Karpas-422 (cell line): ENCODE results near the gene KCNJ4. TPM values are rescaled to one million over a fixed set of nuclear protein-coding genes. Genes with fewer than 3 reads are reported as not detected.

Experiments
- DNase-seq: peaks from one replicate; pipeline ENCODE4 v3.0.0-alpha.2; 2015
- H2AFZ ChIP-seq: fragments of 200-600 bp; sonication (generic); 2 replicates; pipeline ENCODE4 v1.6.1; 2014; ENCODE audit warnings: antibody characterized with exemption, low read length, mixed read lengths
- H3K27ac ChIP-seq: fragments of 200-600 bp; sonication (generic); 2 replicates; pipeline ENCODE4 v1.5.1; 2014; ENCODE audit warnings: mild to moderate bottlenecking, low read length, moderate library complexity
- H3K27me3 ChIP-seq: fragments of 200-600 bp; sonication (generic); 2 replicates; pipeline ENCODE4 v1.6.1; 2014; ENCODE audit warnings: low read length, mixed read lengths
- H3K36me3 ChIP-seq: fragments of 200-600 bp; sonication (generic); 2 replicates; pipeline ENCODE4 v1.6.1; 2014; ENCODE audit warnings: low read length, mixed read lengths; ENCODE audit not compliant: insufficient read depth
- H3K4me1 ChIP-seq: fragments of 200-600 bp; sonication (generic); 2 replicates; pipeline ENCODE4 v1.6.1; 2014; ENCODE audit warnings: mild to moderate bottlenecking, low read length, mixed read lengths
- H3K4me2 ChIP-seq: fragments of 200-600 bp; sonication (generic); 2 replicates; pipeline ENCODE4 v1.6.1; 2014; ENCODE audit warnings: low read length, low read depth, mild to moderate bottlenecking; ENCODE audit not compliant: poor library complexity, severe bottlenecking
- H3K4me3 ChIP-seq: fragments of 200-600 bp; sonication (generic); 2 replicates; pipeline ENCODE4 v1.5.1; 2014; ENCODE audit warnings: mild to moderate bottlenecking, antibody characterized with exemption, low read length, mixed read lengths
- H3K79me2 ChIP-seq: fragments of 200-600 bp; sonication (generic); 2 replicates; pipeline ENCODE4 v1.6.1; 2014; ENCODE audit warnings: mild to moderate bottlenecking, low read length, mixed read lengths
- H3K9ac ChIP-seq: fragments of 200-600 bp; sonication (generic); 2 replicates; pipeline ENCODE4 v1.6.0; 2014; ENCODE audit warnings: low read length
- H3K9me2 ChIP-seq: fragments of 200-600 bp; sonication (generic), shearing (Covaris generic); replicated peaks from 2 replicates; pipeline ENCODE4 v1.6.0; 2014; ENCODE audit warnings: mild to moderate bottlenecking, low read length, moderate library complexity; ENCODE audit not compliant: insufficient read depth
- H3K9me3 ChIP-seq: fragments of 300-700, 200-600 bp; sonication (generic); 2 replicates; pipeline ENCODE4 v1.6.1; 2014; ENCODE audit warnings: low read length, mixed read lengths
- H4K20me1 ChIP-seq: fragments of 200-600 bp; sonication (generic); 2 replicates; pipeline ENCODE4 v1.6.1; 2014; ENCODE audit warnings: mild to moderate bottlenecking, antibody characterized with exemption, low read length, low read depth; ENCODE audit not compliant: insufficient read depth
- total RNA-seq: library from RNA; depleted of rRNA; stranded (reverse); fragments of >200 nt; shearing (Covaris generic); gene quantifications from 2 replicates; pipeline ENCODE4 v1.2.3, GENCODE V29; 2014; ENCODE audit warnings: low replicate concordance

Gene KCNJ4
- total RNA-seq, 1 experiment from 2014 or later, result not detected

GRCh38 chr22:38461057-38461413 lies 6.0 kb upstream of the KCNJ4 start:
- Histone ChIP-seq H3K36me3 (no peaks in the 10 kb centered on the region), H3K27me3 (no peaks in the 10 kb centered on the region), H3K4me1 (no peaks in the 10 kb centered on the region), H4K20me1 (no peaks in the 10 kb centered on the region), H3K9me3 (no peaks in the 10 kb centered on the region), H3K79me2 (no peaks in the 10 kb centered on the region), H3K4me3 (no peak overlapping the region), H3K4me2 (no peak overlapping the region), H2AFZ (no peak overlapping the region), H3K9me2 (no peaks in the 10 kb centered on the region), H3K27ac (no peak overlapping the region), H3K9ac (no peak overlapping the region)
- no peak for DNase-seq

GRCh38 chr22:38460426-38460840 lies 5.4 kb upstream of the KCNJ4 start:
- no peaks in the 10 kb centered on the region for H4K20me1 ChIP-seq
- H3K79me2 ChIP-seq, result no peaks in the 10 kb centered on the region
- no peak overlapping the region for H3K9ac ChIP-seq
- no peaks in the 10 kb centered on the region for H3K36me3 ChIP-seq
- H3K9me3 ChIP-seq, result no peaks in the 10 kb centered on the region
- H3K4me1 ChIP-seq, result no peaks in the 10 kb centered on the region
- no peak overlapping the region for H2AFZ ChIP-seq
- H3K27ac ChIP-seq, result no peak overlapping the region
- DNase-seq, result no peak
- H3K9me2 ChIP-seq, result no peaks in the 10 kb centered on the region
- H3K27me3 ChIP-seq, result no peaks in the 10 kb centered on the region
- no peak overlapping the region for H3K4me2 ChIP-seq
- no peak overlapping the region for H3K4me3 ChIP-seq

GRCh38 chr22:38456841-38457699 lies 2.1 kb upstream of the KCNJ4 start:
- Histone ChIP-seq H3K4me3 (no peak overlapping the region), H2AFZ (no peak overlapping the region), H3K9ac (no peak overlapping the region), H3K4me1 (no peaks in the 10 kb centered on the region), H3K79me2 (no peaks in the 10 kb centered on the region), H3K9me2 (no peaks in the 10 kb centered on the region), H3K27me3 (no peaks in the 10 kb centered on the region), H3K27ac (no peak overlapping the region), H3K36me3 (no peaks in the 10 kb centered on the region), H3K4me2 (no peak overlapping the region), H4K20me1 (no peaks in the 10 kb centered on the region), H3K9me3 (no peaks in the 10 kb centered on the region)
- DNase-seq, result no peak

GRCh38 chr22:38456272-38456835 lies 1.4 kb upstream of the KCNJ4 start:
- Histone ChIP-seq H3K9ac (no peak overlapping the region), H3K36me3 (no peaks in the 10 kb centered on the region), H2AFZ (no peak overlapping the region), H3K9me2 (no peaks in the 10 kb centered on the region), H3K9me3 (no peaks in the 10 kb centered on the region), H3K27ac (no peak overlapping the region), H4K20me1 (no peaks in the 10 kb centered on the region), H3K79me2 (no peaks in the 10 kb centered on the region), H3K4me2 (no peak overlapping the region), H3K27me3 (no peaks in the 10 kb centered on the region), H3K4me1 (no peaks in the 10 kb centered on the region), H3K4me3 (no peak overlapping the region)
- DNase-seq, result no peak

- no peaks in the 10 kb centered on the region for H4K20me1 ChIP-seq
- H3K4me2 ChIP-seq, result no peak overlapping the region
- H3K27me3 ChIP-seq, result no peaks in the 10 kb centered on the region
- DNase-seq, result no peak
- H3K9me2 ChIP-seq, result no peaks in the 10 kb centered on the region
- H3K27ac ChIP-seq, result no peak overlapping the region
- no peak overlapping the region for H2AFZ ChIP-seq
- H3K36me3 ChIP-seq, result no peaks in the 10 kb centered on the region
- no peaks in the 10 kb centered on the region for H3K4me1 ChIP-seq
- H3K9ac ChIP-seq, result no peak overlapping the region
- no peaks in the 10 kb centered on the region for H3K79me2 ChIP-seq
- H3K4me3 ChIP-seq, result no peak overlapping the region
- no peaks in the 10 kb centered on the region for H3K9me3 ChIP-seq
Observed at GRCh38 chr22:38455530-38456271, 702 bp upstream of the KCNJ4 start.

- Histone ChIP-seq H3K9ac (no peak overlapping the region), H3K36me3 (no peaks in the 10 kb centered on the region), H3K4me2 (no peak overlapping the region), H2AFZ (no peak overlapping the region), H3K27ac (no peak overlapping the region), H3K27me3 (no peaks in the 10 kb centered on the region), H3K4me1 (no peaks in the 10 kb centered on the region), H3K9me3 (no peaks in the 10 kb centered on the region), H3K4me3 (no peak overlapping the region), H3K79me2 (no peaks in the 10 kb centered on the region), H3K9me2 (no peaks in the 10 kb centered on the region), H4K20me1 (no peaks in the 10 kb centered on the region)
- no peak for DNase-seq
Observed at GRCh38 chr22:38454353-38455075, 485 bp downstream of the KCNJ4 start.

- no peak overlapping the region for H3K27ac ChIP-seq
- H3K9me2 ChIP-seq, result no peaks in the 10 kb centered on the region
- H3K9me3 ChIP-seq, result no peaks in the 10 kb centered on the region
- H3K9ac ChIP-seq, result no peak overlapping the region
- DNase-seq, result no peak
- no peaks in the 10 kb centered on the region for H3K27me3 ChIP-seq
- H3K79me2 ChIP-seq, result no peaks in the 10 kb centered on the region
- no peaks in the 10 kb centered on the region for H3K36me3 ChIP-seq
- no peaks in the 10 kb centered on the region for H3K4me1 ChIP-seq
- H2AFZ ChIP-seq, result no peak overlapping the region
- H3K4me2 ChIP-seq, result no peak overlapping the region
- H3K4me3 ChIP-seq, result no peak overlapping the region
- no peaks in the 10 kb centered on the region for H4K20me1 ChIP-seq
Observed at GRCh38 chr22:38453996-38454352, 1.0 kb downstream of the KCNJ4 start.
